ENCODE measurements around the gene GCSAML.
"Not testable (repeated sequence)": the region's sequence is repeated elsewhere in the genome, so short reads cannot be mapped to it uniquely, and the experiment has no call there.

Gene GCSAML

GRCh38 chr1:247506831-247507230 is 42.1 kb upstream of the GCSAML start (continued):
- no peak for TF ChIP-seq YY2 (tag by site-specific recombination; IDR thresholded peaks at IDR 0.05)
- no peak for TF ChIP-seq SP2 (tag by site-specific recombination; IDR thresholded peaks at IDR 0.05)
- TF ChIP-seq ZNF133 (tag by site-specific recombination; IDR thresholded peaks at IDR 0.05), result no peak
- no peak for TF ChIP-seq GLI4 (tag by site-specific recombination; IDR thresholded peaks at IDR 0.05)
- TF ChIP-seq HOXD13 (CRISPR knock-in tag; IDR thresholded peaks at IDR 0.05; ENCODE audit: borderline replicate concordance), result no peak
- TF ChIP-seq ZFHX2 (tag by site-specific recombination; conservative IDR thresholded peaks at IDR 0.05), result no peak
- no peak for TF ChIP-seq ZNF571 (tag by site-specific recombination; IDR thresholded peaks at IDR 0.05)

- H3K4me1 ChIP-seq (ENCODE audit: control insufficient read depth, insufficient read depth, low read length), result no peaks in the 10 kb centered on the region
- ChIA-PET CTCF (no interaction called here), POLR2A (no interaction called here)
- H3K36me3 ChIP-seq (ENCODE audit: control insufficient read depth in 2 of 2, insufficient read depth in 1 of 2, low read length in 2 of 2), result no peaks in the 10 kb centered on the region
- no peak overlapping the region for H3K27ac ChIP-seq (ENCODE audit: extremely low read depth, low read depth, low read length)
- H3K9me3 ChIP-seq (ENCODE audit: control insufficient read depth, insufficient read depth, low read depth, low read length), result no peaks in the 10 kb centered on the region
- H3K4me3 ChIP-seq (ENCODE audit: low read depth, low read length), result no peak overlapping the region
- no peak for TF ChIP-seq ZNF433 (tag by site-specific recombination; IDR thresholded peaks at IDR 0.05; ENCODE audit: low read depth)
- no peak for TF ChIP-seq ZNF114 (tag by site-specific recombination; IDR thresholded peaks at IDR 0.05)
- no peak for TF ChIP-seq ZNF510 (tag by site-specific recombination; IDR thresholded peaks at IDR 0.05; ENCODE audit: insufficient replicate concordance)
- TF ChIP-seq FEZF1 (tag by site-specific recombination; IDR thresholded peaks at IDR 0.05), result no peak
- no peak for TF ChIP-seq ZNF18 (tag by site-specific recombination; IDR thresholded peaks at IDR 0.05)
- no peak for TF ChIP-seq ZBTB6 (tag by site-specific recombination; IDR thresholded peaks at IDR 0.05)
- no peak for TF ChIP-seq ZNF26 (tag by site-specific recombination; IDR thresholded peaks at IDR 0.05)
- TF ChIP-seq ZNF580 (tag by site-specific recombination; IDR thresholded peaks at IDR 0.05), result no peak
- TF ChIP-seq ZNF404 (tag by site-specific recombination; IDR thresholded peaks at IDR 0.05), result no peak
Observed at GRCh38 chr1:247517795-247518612, 30.9 kb upstream of the GCSAML start.

- H3K36me3 ChIP-seq (ENCODE audit: control insufficient read depth in 2 of 2, insufficient read depth in 1 of 2, low read length in 2 of 2), result no peaks in the 10 kb centered on the region
- POLR2A ChIA-PET, result no interaction called here
- CTCF ChIA-PET, result no interaction called here
- no peak overlapping the region for H3K4me3 ChIP-seq (ENCODE audit: low read depth, low read length)
- H3K27ac ChIP-seq (ENCODE audit: extremely low read depth, low read depth, low read length), result no peak overlapping the region
- H3K4me1 ChIP-seq (ENCODE audit: control insufficient read depth, insufficient read depth, low read length), result no peaks in the 10 kb centered on the region
- TF ChIP-seq ZNF837 (tag by site-specific recombination; IDR thresholded peaks at IDR 0.05) (no peak), ZNF274 (IDR thresholded peaks at IDR 0.05; ENCODE audit: low read length) (no peak), ZNF274 (tag by site-specific recombination; IDR thresholded peaks at IDR 0.05; ENCODE audit: borderline replicate concordance) (no peak), PBX3 (CRISPR knock-in tag; IDR thresholded peaks at IDR 0.05) (no peak), ZNF2 (tag by site-specific recombination; IDR thresholded peaks at IDR 0.05) (no peak)
- H3K9me3 ChIP-seq (ENCODE audit: control insufficient read depth, insufficient read depth, low read depth, low read length), result no peaks in the 10 kb centered on the region
Observed at GRCh38 chr1:247518613-247518891, 30.4 kb upstream of the GCSAML start.

GRCh38 chr1:247521886-247522285 is 27.0 kb upstream of the GCSAML start:
- POLR2A ChIA-PET; H3K4me3 ChIP-seq (ENCODE audit: low read depth, low read length); H3K9me3 ChIP-seq (ENCODE audit: control insufficient read depth, insufficient read depth, low read depth, low read length); CTCF ChIA-PET; H3K4me1 ChIP-seq (ENCODE audit: control insufficient read depth, insufficient read depth, low read length); H3K36me3 ChIP-seq (ENCODE audit: control insufficient read depth in 2 of 2, insufficient read depth in 1 of 2, low read length in 2 of 2); H3K27ac ChIP-seq (ENCODE audit: extremely low read depth, low read depth, low read length): not testable (repeated sequence)

Data from HEK293 (cell line).